CD4-positive, alpha-beta T cell treated with Interleukin-1 beta for 1 hour (primary cell): ENCODE data around the gene NAXE.
"Not testable (repeated sequence)": the region's sequence is repeated elsewhere in the genome, so short reads cannot be mapped to it uniquely, and the experiment has no call there.

Experiments used
- DNase-seq, 2 donors: peaks; one replicate each; pipeline ENCODE4 v3.0.0-alpha.2; 2020 to 2022

NAXE gene

GRCh38 chr1:156571919-156572662, 19.5 kb upstream of the NAXE start, which contains the start of gene IQGAP3:
IQGAP3 (minus strand) TSS chr1:156572565; CDS start chr1:156572529, 36 bp downstream.
- peak; percentile 81 to 88 for DNase-seq

- no peak for DNase-seq
Observed at GRCh38 chr1:156572663-156573018, 18.9 kb upstream of the NAXE start.

GRCh38 chr1:156574039-156574633, 17.4 kb upstream of the NAXE start:
- no peak for DNase-seq

GRCh38 chr1:156577550-156577949, 14.0 kb upstream of the NAXE start:
- no peak for DNase-seq

- no peak for DNase-seq
Observed at GRCh38 chr1:156578055-156578454, 13.5 kb upstream of the NAXE start.

- no peak for DNase-seq
Observed at GRCh38 chr1:156579472-156579871, 12.1 kb upstream of the NAXE start, which contains the start of gene TTC24. TTC24 (plus strand) TSS chr1:156579723; CDS start chr1:156581365, 1,642 bp downstream.

- peak; percentile 26 to 44 for DNase-seq
Observed at GRCh38 chr1:156581661-156582387, 9.8 kb upstream of the NAXE start.

- peak in 1 of 2 donors; percentile 17 for DNase-seq
Observed at GRCh38 chr1:156582388-156583017, 9.1 kb upstream of the NAXE start.

GRCh38 chr1:156583821-156584622, 7.6 kb upstream of the NAXE start:
- DNase-seq, result peak; percentile 73 to 81

- DNase-seq, result no peak
Observed at GRCh38 chr1:156584813-156585212, 6.8 kb upstream of the NAXE start.

- no peak for DNase-seq
Observed at GRCh38 chr1:156586323-156586722, 5.3 kb upstream of the NAXE start.

GRCh38 chr1:156586892-156587477, 4.6 kb upstream of the NAXE start:
- no peak for DNase-seq

- DNase-seq, result not testable (repeated sequence)
Observed at GRCh38 chr1:156587927-156588326, 3.6 kb upstream of the NAXE start.

GRCh38 chr1:156589546-156589945, 2.0 kb upstream of the NAXE start:
- DNase-seq, result no peak

GRCh38 chr1:156590326-156591180, 1.0 kb upstream of the NAXE start:
- DNase-seq, result no peak

GRCh38 chr1:156591181-156591431, 470 bp upstream of the NAXE start:
- DNase-seq, result no peak

GRCh38 chr1:156592158-156592909, 758 bp downstream of the NAXE start:
- no peak for DNase-seq

GRCh38 chr1:156592910-156593660, 1.5 kb downstream of the NAXE start:
- DNase-seq, result no peak

- no peak for DNase-seq
Observed at GRCh38 chr1:156593661-156593989, 2.0 kb downstream of the NAXE start.

GRCh38 chr1:156594190-156594589, 2.6 kb downstream of the NAXE start:
- DNase-seq, result no peak
